WTC11 (cell line): Measurements from ENCODE around the gene FLRT1. TPM values are rescaled to one million over a fixed set of nuclear protein-coding genes. Genes with fewer than 3 reads are reported as not detected.
A peak's percentile ranks its signal among the peaks of the same experiment; 100 is the strongest.

Source experiments
- ATAC-seq: fragments of 200-7000 bp; cut with Tn5 transposase; 2 replicates; pipeline ENCODE4 v1.10.0; 2021; ENCODE audit warnings: mild to moderate bottlenecking, moderate library complexity
- CTCF ChIA-PET: fragments of 300-600 bp; sonication (Branson Sonifier 250); formaldehyde crosslinking; loops from one replicate; lab custom pipeline; 2021; ENCODE audit warnings: antibody characterized with exemption; lab: Charles Lee
- POLR2A ChIA-PET: fragments of 350-600 bp; sonication (Branson Sonifier 250); formaldehyde crosslinking; loops from one replicate; lab custom pipeline; 2021; ENCODE audit warnings: antibody characterized with exemption; lab: Charles Lee
- DNase-seq: peaks from one replicate; pipeline ENCODE4 v3.0.0; 2021; ENCODE audit warnings: low spot score
- H3K27ac Mint-ChIP-seq: 2 replicates; pipeline ENCODE4 v1.8.0; 2021; ENCODE audit warnings: mixed read lengths
- H3K27me3 Mint-ChIP-seq: 2 replicates; pipeline ENCODE4 v1.8.0; 2021; ENCODE audit warnings: low read depth, mild to moderate bottlenecking, moderate library complexity, mixed read lengths
- H3K36me3 Mint-ChIP-seq: 2 replicates; pipeline ENCODE4 v1.8.0; 2021; ENCODE audit warnings: mixed read lengths
- H3K4me1 Mint-ChIP-seq: 2 replicates; pipeline ENCODE4 v1.8.0; 2022; ENCODE audit warnings: mixed read lengths
- H3K4me3 Mint-ChIP-seq: 2 replicates; pipeline ENCODE4 v1.8.0; 2021; ENCODE audit warnings: mild to moderate bottlenecking, moderate library complexity, mixed read lengths
- H3K9me3 Mint-ChIP-seq: 2 replicates; pipeline ENCODE4 v1.8.0; 2021; ENCODE audit warnings: mixed read lengths
- CREB1 ChIP-seq: sonication (generic); formaldehyde crosslinking; IDR thresholded peaks from 2 replicates; pipeline ENCODE4 v1.8.0; 2023; ENCODE audit warnings: mild to moderate bottlenecking, missing genetic modification reagents
- ELF4 ChIP-seq: sonication (generic); formaldehyde crosslinking; IDR thresholded peaks from 2 replicates; pipeline ENCODE4 v1.8.1; 2022; ENCODE audit warnings: low read depth, mild to moderate bottlenecking, moderate library complexity, missing genetic modification reagents
- EMX1 ChIP-seq: fragments of 250-450 bp; sonication (Bioruptor Pico); IDR thresholded peaks from 2 replicates; pipeline ENCODE4 v1.8.0; 2021; ENCODE audit warnings: mild to moderate bottlenecking
- ETV6 ChIP-seq: sonication (generic); formaldehyde crosslinking; IDR thresholded peaks from 2 replicates; pipeline ENCODE4 v1.8.1; 2022; ENCODE audit warnings: mild to moderate bottlenecking, missing genetic modification reagents
- FOXK1 ChIP-seq: sonication (generic); formaldehyde crosslinking; IDR thresholded peaks from 2 replicates; pipeline ENCODE4 v1.8.0; 2022; ENCODE audit warnings: mild to moderate bottlenecking, moderate library complexity, missing genetic modification reagents
- FOXP1 ChIP-seq: sonication (generic); formaldehyde crosslinking; IDR thresholded peaks from 2 replicates; pipeline ENCODE4 v1.8.0; 2022; ENCODE audit warnings: missing genetic modification reagents, mild to moderate bottlenecking, moderate library complexity, borderline replicate concordance
- KAT7 ChIP-seq: sonication (generic); formaldehyde crosslinking; IDR thresholded peaks from 2 replicates; pipeline ENCODE4 v1.8.1; 2023; ENCODE audit warnings: missing genetic modification reagents, mild to moderate bottlenecking, borderline replicate concordance
- NFYB ChIP-seq: sonication (generic); formaldehyde crosslinking; conservative IDR thresholded peaks from 2 replicates; pipeline ENCODE4 v1.8.0; 2022; ENCODE audit warnings: low read depth, missing genetic modification reagents
- NR2C2 ChIP-seq: sonication (generic); formaldehyde crosslinking; IDR thresholded peaks from 2 replicates; pipeline ENCODE4 v1.8.0; 2022; ENCODE audit warnings: mild to moderate bottlenecking, missing genetic modification reagents
- OVOL2 ChIP-seq: fragments of 250-450 bp; sonication (Bioruptor Pico); IDR thresholded peaks from 2 replicates; pipeline ENCODE4 v1.9.0; 2021; ENCODE audit warnings: mild to moderate bottlenecking, borderline replicate concordance
- RELA ChIP-seq: sonication (generic); formaldehyde crosslinking; IDR thresholded peaks from 2 replicates; pipeline ENCODE4 v1.8.1; 2022; ENCODE audit warnings: missing genetic modification reagents, mild to moderate bottlenecking, borderline replicate concordance
- SMAD3 ChIP-seq: sonication (generic); formaldehyde crosslinking; IDR thresholded peaks from 2 replicates; pipeline ENCODE4 v1.8.0; 2022; ENCODE audit warnings: missing genetic modification reagents, mild to moderate bottlenecking, borderline replicate concordance
- SOX15 ChIP-seq: fragments of 250-450 bp; sonication (Bioruptor Pico); IDR thresholded peaks from 2 replicates; pipeline ENCODE4 v1.9.0; 2021; ENCODE audit warnings: mild to moderate bottlenecking
- TEAD1 ChIP-seq: sonication (generic); formaldehyde crosslinking; IDR thresholded peaks from 2 replicates; pipeline ENCODE4 v1.8.0; 2022; ENCODE audit warnings: mild to moderate bottlenecking, missing genetic modification reagents
- ZBTB21 ChIP-seq: sonication (generic); formaldehyde crosslinking; IDR thresholded peaks from 2 replicates; pipeline ENCODE4 v1.8.1; 2023; ENCODE audit warnings: mild to moderate bottlenecking, missing genetic modification reagents, borderline replicate concordance
- ZNF263 ChIP-seq: sonication (generic); formaldehyde crosslinking; IDR thresholded peaks from 2 replicates; pipeline ENCODE4 v1.8.1; 2022; ENCODE audit warnings: low read depth, mild to moderate bottlenecking, moderate library complexity, missing genetic modification reagents
- total RNA-seq: library from RNA; stranded (reverse); gene quantifications from 3 replicates; pipeline ENCODE4 v1.2.3, GENCODE V29; 2021
- TF ChIP-seq, protein P1 (sequence below): sonication (generic); formaldehyde crosslinking; IDR thresholded peaks from 2 replicates; pipeline ENCODE4 v1.8.1; 2022; ENCODE audit warnings: low read depth, mild to moderate bottlenecking, moderate library complexity, missing genetic modification reagents, borderline replicate concordance
- TF ChIP-seq, protein P2 (sequence below): sonication (generic); formaldehyde crosslinking; IDR thresholded peaks from 2 replicates; pipeline ENCODE4 v1.8.1; 2023; ENCODE audit warnings: mild to moderate bottlenecking, moderate library complexity, missing genetic modification reagents
- TF ChIP-seq, protein P3 (sequence below): sonication (generic); formaldehyde crosslinking; IDR thresholded peaks from 2 replicates; pipeline ENCODE4 v1.8.1; 2023; ENCODE audit warnings: mild to moderate bottlenecking, missing genetic modification reagents
- TF ChIP-seq, protein P4 (sequence below): sonication (generic); formaldehyde crosslinking; IDR thresholded peaks from 2 replicates; pipeline ENCODE4 v1.8.1; 2022; ENCODE audit warnings: missing genetic modification reagents, borderline replicate concordance
- TF ChIP-seq, protein P5 (sequence below): fragments of 250-450 bp; sonication (Bioruptor Pico); IDR thresholded peaks from 2 replicates; pipeline ENCODE4 v1.9.0; 2021; ENCODE audit warnings: mild to moderate bottlenecking
- TF ChIP-seq, protein P6 (sequence below): fragments of 250-450 bp; sonication (Bioruptor Pico); IDR thresholded peaks from 2 replicates; pipeline ENCODE4 v1.9.0; 2021; ENCODE audit warnings: mild to moderate bottlenecking, borderline replicate concordance
- TF ChIP-seq, protein P7 (sequence below): sonication (generic); formaldehyde crosslinking; IDR thresholded peaks from 2 replicates; pipeline ENCODE4 v1.8.0; 2023; ENCODE audit warnings: missing genetic modification reagents
- TF ChIP-seq, protein P8 (sequence below): sonication (generic); formaldehyde crosslinking; IDR thresholded peaks from 2 replicates; pipeline ENCODE4 v1.8.1; 2023; ENCODE audit warnings: mild to moderate bottlenecking, missing genetic modification reagents, moderate library complexity

FLRT1 gene
- total RNA-seq, 1 experiment from 2014 or later = 0.20 TPM

DNA sequence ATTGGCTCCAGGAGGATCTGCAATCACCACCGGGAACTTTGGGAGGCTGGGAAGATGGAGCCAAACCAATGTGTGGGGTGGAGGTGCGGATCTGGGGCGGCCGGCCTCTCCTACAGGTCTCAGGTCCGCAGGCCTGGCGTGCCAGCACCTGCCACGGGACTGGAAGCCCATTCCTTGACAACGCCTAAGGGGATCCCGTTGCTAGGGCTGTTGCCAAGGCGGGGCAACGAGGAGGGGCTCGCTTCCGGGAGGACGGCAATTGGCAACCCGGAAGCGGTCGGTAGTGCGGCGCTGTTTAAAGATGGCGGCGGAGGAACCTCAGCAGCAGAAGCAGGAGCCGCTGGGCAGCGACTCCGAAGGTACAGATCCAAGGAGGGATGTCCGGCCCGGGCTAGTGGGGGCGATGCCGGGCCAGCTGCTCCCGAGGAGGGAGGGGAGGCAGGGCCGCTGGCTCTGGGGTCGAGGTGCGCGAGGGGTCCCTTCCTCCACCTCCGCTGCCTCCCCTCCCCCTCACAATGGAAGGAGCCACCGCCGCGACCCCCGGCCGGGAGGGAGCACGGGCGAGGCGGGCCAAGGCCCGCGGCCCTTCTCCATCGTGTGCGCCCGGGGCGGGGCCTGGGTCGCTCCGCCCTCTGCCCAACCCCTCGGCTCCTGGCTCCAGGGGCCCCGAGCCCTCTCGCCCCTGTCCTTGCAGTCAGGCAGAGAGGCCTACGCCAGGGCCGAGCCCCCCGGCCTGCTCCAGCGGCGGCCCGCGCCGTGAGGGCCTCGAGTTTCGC, 49.4 kb upstream of the FLRT1 start, which contains the start of gene OTUB1:
OTUB1 (plus strand) TSS at position 283 of the 776 bp plus-strand sequence; CDS start at position 302, 19 bp downstream.
- DNase-seq = peak; percentile 98
- Mint-ChIP-seq H3K4me1 (peaks cover 21% of the 10 kb centered on the region), H3K4me3 (peak within 1 kb of the TSS; percentile 94), H3K36me3 (peaks cover 21% of the 10 kb centered on the region), H3K27me3 (no peaks in the 10 kb centered on the region; the same call in 1 of the 2 replicates), H3K9me3 (no peaks in the 10 kb centered on the region), H3K27ac (peak within 1 kb of the TSS; percentile 95)
- ATAC-seq = peak; percentile 86
- POLR2A ChIA-PET = interaction anchor here (1.0 kb wide), 1 partner anchor 69 kb away, joined by 3 read pairs; the partner anchor contains the start of gene RCOR2
- CTCF ChIA-PET = interaction anchor here (0.9 to 1.5 kb wide), 2 partner anchors 13 to 14 kb away, joined by 3 to 5 read pairs; no protein-coding TSS in a partner anchor
- TF ChIP-seq SMAD3 (CRISPR knock-in tag) = 0 out of 2 replicates have a peak, but pooled peaks have one; percentile 56
- 0 out of 2 replicates have a peak, but pooled peaks have one; percentile 60 for TF ChIP-seq RELA (CRISPR knock-in tag)
- TF ChIP-seq, protein P1, sequence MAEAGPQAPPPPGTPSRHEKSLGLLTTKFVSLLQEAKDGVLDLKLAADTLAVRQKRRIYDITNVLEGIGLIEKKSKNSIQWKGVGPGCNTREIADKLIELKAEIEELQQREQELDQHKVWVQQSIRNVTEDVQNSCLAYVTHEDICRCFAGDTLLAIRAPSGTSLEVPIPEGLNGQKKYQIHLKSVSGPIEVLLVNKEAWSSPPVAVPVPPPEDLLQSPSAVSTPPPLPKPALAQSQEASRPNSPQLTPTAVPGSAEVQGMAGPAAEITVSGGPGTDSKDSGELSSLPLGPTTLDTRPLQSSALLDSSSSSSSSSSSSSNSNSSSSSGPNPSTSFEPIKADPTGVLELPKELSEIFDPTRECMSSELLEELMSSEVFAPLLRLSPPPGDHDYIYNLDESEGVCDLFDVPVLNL = no peak
- no peak for TF ChIP-seq KAT7 (CRISPR knock-in tag)
- TF ChIP-seq ETV6 (CRISPR knock-in tag) = no peak; the same call in 1 of the 2 replicates
- TF ChIP-seq TEAD1 (CRISPR knock-in tag) = no peak
- TF ChIP-seq, protein P2, sequence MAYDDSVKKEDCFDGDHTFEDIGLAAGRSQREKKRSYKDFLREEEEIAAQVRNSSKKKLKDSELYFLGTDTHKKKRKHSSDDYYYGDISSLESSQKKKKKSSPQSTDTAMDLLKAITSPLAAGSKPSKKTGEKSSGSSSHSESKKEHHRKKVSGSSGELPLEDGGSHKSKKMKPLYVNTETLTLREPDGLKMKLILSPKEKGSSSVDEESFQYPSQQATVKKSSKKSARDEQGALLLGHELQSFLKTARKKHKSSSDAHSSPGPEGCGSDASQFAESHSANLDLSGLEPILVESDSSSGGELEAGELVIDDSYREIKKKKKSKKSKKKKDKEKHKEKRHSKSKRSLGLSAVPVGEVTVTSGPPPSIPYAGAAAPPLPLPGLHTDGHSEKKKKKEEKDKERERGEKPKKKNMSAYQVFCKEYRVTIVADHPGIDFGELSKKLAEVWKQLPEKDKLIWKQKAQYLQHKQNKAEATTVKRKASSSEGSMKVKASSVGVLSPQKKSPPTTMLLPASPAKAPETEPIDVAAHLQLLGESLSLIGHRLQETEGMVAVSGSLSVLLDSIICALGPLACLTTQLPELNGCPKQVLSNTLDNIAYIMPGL (CRISPR knock-in tag) = peak; percentile 74
- TF ChIP-seq SOX15 (CRISPR knock-in tag) = no peak
- TF ChIP-seq, protein P3, sequence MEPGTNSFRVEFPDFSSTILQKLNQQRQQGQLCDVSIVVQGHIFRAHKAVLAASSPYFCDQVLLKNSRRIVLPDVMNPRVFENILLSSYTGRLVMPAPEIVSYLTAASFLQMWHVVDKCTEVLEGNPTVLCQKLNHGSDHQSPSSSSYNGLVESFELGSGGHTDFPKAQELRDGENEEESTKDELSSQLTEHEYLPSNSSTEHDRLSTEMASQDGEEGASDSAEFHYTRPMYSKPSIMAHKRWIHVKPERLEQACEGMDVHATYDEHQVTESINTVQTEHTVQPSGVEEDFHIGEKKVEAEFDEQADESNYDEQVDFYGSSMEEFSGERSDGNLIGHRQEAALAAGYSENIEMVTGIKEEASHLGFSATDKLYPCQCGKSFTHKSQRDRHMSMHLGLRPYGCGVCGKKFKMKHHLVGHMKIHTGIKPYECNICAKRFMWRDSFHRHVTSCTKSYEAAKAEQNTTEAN (CRISPR knock-in tag) = peak; percentile 20
- TF ChIP-seq FOXK1 = peak; percentile 76
- TF ChIP-seq ZBTB21 (CRISPR knock-in tag) = 0 out of 2 replicates have a peak, but pooled peaks have one; percentile 12
- no peak for TF ChIP-seq EMX1 (CRISPR knock-in tag)
- TF ChIP-seq CREB1 (CRISPR knock-in tag) = no peak
- TF ChIP-seq FOXP1 = peak; percentile 17; the same call in 1 of the 2 replicates
- TF ChIP-seq, protein P4, sequence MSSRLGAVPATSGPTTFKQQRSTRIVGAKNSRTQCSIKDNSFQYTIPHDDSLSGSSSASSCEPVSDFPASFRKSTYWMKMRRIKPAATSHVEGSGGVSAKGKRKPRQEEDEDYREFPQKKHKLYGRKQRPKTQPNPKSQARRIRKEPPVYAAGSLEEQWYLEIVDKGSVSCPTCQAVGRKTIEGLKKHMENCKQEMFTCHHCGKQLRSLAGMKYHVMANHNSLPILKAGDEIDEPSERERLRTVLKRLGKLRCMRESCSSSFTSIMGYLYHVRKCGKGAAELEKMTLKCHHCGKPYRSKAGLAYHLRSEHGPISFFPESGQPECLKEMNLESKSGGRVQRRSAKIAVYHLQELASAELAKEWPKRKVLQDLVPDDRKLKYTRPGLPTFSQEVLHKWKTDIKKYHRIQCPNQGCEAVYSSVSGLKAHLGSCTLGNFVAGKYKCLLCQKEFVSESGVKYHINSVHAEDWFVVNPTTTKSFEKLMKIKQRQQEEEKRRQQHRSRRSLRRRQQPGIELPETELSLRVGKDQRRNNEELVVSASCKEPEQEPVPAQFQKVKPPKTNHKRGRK = no peak
- TF ChIP-seq ELF4 = peak; percentile 23; the same call in 1 of the 2 replicates
- TF ChIP-seq ZNF263 (CRISPR knock-in tag) = peak; percentile 96
- no peak for TF ChIP-seq OVOL2
- TF ChIP-seq, protein P5, sequence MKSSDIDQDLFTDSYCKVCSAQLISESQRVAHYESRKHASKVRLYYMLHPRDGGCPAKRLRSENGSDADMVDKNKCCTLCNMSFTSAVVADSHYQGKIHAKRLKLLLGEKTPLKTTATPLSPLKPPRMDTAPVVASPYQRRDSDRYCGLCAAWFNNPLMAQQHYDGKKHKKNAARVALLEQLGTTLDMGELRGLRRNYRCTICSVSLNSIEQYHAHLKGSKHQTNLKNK = no peak
- TF ChIP-seq, protein P6, sequence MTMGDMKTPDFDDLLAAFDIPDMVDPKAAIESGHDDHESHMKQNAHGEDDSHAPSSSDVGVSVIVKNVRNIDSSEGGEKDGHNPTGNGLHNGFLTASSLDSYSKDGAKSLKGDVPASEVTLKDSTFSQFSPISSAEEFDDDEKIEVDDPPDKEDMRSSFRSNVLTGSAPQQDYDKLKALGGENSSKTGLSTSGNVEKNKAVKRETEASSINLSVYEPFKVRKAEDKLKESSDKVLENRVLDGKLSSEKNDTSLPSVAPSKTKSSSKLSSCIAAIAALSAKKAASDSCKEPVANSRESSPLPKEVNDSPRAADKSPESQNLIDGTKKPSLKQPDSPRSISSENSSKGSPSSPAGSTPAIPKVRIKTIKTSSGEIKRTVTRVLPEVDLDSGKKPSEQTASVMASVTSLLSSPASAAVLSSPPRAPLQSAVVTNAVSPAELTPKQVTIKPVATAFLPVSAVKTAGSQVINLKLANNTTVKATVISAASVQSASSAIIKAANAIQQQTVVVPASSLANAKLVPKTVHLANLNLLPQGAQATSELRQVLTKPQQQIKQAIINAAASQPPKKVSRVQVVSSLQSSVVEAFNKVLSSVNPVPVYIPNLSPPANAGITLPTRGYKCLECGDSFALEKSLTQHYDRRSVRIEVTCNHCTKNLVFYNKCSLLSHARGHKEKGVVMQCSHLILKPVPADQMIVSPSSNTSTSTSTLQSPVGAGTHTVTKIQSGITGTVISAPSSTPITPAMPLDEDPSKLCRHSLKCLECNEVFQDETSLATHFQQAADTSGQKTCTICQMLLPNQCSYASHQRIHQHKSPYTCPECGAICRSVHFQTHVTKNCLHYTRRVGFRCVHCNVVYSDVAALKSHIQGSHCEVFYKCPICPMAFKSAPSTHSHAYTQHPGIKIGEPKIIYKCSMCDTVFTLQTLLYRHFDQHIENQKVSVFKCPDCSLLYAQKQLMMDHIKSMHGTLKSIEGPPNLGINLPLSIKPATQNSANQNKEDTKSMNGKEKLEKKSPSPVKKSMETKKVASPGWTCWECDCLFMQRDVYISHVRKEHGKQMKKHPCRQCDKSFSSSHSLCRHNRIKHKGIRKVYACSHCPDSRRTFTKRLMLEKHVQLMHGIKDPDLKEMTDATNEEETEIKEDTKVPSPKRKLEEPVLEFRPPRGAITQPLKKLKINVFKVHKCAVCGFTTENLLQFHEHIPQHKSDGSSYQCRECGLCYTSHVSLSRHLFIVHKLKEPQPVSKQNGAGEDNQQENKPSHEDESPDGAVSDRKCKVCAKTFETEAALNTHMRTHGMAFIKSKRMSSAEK (CRISPR knock-in tag) = no peak
- no peak for TF ChIP-seq NFYB (CRISPR knock-in tag)
- TF ChIP-seq, protein P7, sequence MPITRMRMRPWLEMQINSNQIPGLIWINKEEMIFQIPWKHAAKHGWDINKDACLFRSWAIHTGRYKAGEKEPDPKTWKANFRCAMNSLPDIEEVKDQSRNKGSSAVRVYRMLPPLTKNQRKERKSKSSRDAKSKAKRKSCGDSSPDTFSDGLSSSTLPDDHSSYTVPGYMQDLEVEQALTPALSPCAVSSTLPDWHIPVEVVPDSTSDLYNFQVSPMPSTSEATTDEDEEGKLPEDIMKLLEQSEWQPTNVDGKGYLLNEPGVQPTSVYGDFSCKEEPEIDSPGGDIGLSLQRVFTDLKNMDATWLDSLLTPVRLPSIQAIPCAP (CRISPR knock-in tag) = 0 out of 2 replicates have a peak, but pooled peaks have one; percentile 35
- TF ChIP-seq, protein P8, sequence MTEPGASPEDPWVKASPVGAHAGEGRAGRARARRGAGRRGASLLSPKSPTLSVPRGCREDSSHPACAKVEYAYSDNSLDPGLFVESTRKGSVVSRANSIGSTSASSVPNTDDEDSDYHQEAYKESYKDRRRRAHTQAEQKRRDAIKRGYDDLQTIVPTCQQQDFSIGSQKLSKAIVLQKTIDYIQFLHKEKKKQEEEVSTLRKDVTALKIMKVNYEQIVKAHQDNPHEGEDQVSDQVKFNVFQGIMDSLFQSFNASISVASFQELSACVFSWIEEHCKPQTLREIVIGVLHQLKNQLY = no peak
- TF ChIP-seq NR2C2 (CRISPR knock-in tag) = peak; percentile 87
